Tongue (tissue), 3 donors: ENCODE data around the gene CBFB. TPM values are rescaled to one million over a fixed set of nuclear protein-coding genes. Genes with fewer than 3 reads are reported as not detected.
A peak's percentile ranks its signal among the peaks of the same experiment; 100 is the strongest.

ENCODE experiments used
- DNase-seq: peaks from one replicate; pipeline ENCODE4 v3.0.0-alpha.2; 2015
- small RNA-seq: library from RNA; depleted of rRNA; stranded (forward); fragments of <200 nt; gene quantifications from one replicate; pipeline ENCODE3, GENCODE V24; 2014; ENCODE audit warnings: low replicate concordance
- total RNA-seq: library from RNA; depleted of rRNA; stranded (reverse); fragments of >200 nt; gene quantifications from one replicate; pipeline ENCODE4 v1.2.3, GENCODE V29; 2014

Gene CBFB
- total RNA-seq, 1 donor from 2014 or later, result 52.6 TPM

DNA sequence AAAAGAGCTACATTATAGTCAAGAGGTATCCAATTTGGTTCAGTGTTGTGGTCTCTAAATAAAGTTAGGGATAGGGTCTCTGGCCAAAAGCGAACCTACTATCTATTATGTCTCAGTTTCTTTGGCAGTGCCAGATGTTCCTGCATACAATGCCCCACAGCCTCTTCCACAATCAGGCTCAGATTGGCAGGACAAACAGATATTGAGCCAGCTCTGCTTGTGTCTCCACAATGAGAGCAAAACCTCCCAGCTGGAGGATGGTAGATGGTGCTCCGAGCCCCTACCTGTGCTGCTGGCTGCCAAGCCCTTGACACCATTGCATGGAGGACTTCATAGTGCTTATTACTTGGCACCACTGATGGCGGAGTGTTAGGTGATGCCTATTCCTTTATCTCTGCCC lies 100.5 kb downstream of the CBFB start:
- DNase-seq, result no peak

DNA sequence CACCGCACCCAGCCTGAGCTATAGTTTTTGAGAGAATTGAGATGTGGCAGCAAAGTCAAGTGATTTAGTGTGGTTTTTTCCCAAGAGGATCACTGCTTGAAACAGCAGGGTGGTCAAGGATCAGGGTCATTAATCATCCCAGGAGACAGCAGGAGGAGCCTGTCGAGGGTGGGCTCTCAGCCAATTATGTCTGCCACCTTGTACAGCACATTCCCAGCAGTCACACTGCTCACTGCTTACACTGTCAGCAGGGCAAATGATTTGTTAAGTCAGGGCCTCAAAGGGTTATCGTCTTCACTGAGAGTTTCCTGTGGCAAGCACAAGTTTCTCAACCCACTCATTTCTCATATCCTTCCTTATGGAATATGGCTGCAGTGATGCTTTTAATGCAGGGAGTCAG lies 108.7 kb downstream of the CBFB start:
- DNase-seq, result no peak

DNA sequence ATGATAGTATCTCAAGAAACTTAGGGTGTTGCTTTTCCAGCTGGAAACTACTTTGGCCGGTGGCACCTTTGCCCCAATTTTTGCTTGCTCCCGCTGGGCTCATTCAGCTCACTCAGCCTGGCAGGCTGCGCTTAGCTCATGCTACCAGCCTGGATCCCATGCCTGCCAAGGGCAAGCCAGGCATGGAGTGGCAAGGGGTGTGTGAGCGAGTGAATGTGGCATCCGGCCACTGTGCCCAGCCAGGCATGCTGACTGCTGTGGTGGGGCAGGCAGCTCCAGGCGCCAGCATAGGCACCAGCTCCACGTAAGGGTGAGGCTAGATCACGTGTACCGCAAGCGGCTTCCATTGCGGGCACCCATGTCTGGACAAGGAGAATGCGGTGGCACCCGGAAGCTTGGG lies 112.4 kb downstream of the CBFB start:
- no peak for DNase-seq

GRCh38 chr16:67142342-67142741 lies 113.4 kb downstream of the CBFB start:
- no peak for DNase-seq

DNA sequence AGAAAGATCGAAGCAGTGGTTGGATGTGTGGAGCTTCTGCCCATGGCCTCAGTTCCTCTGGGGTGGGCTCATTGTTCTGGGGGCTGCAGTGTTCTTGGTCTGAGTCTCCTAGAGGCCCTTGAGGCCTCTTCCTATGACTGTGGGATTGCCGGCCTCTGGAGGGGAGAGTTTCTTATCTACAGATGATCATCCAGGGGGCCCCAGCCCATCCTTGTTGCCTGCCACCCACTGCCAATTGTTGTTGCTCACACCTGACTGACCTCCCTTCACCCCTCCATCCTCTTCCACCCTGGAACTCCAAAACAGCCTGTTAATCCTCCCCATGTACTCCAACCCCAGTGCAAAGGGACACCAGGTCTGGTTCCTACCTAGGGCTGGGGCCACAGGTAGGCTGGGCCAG lies 116.0 kb downstream of the CBFB start:
- DNase-seq, result no peak

DNA sequence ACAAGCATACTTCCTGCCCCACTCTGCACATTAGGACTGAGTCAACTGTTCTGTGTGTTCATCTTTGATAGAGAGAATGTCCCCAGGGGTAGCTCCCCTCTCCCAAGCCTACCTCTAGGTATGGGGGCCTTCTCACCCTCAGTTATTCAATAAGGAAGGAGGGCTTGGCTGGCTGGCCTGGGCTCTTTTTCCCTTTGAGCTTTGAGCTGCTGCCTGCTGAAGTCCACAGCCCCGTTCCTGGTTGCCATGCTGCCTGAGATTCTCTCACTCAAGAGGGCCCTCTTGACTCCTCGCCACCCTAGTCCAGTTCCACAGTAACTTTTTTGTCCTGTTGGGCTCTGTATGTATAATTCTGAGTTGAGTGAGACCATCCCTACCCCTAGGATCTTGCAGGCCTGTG lies 116.8 kb downstream of the CBFB start:
- DNase-seq, result no peak

DNA sequence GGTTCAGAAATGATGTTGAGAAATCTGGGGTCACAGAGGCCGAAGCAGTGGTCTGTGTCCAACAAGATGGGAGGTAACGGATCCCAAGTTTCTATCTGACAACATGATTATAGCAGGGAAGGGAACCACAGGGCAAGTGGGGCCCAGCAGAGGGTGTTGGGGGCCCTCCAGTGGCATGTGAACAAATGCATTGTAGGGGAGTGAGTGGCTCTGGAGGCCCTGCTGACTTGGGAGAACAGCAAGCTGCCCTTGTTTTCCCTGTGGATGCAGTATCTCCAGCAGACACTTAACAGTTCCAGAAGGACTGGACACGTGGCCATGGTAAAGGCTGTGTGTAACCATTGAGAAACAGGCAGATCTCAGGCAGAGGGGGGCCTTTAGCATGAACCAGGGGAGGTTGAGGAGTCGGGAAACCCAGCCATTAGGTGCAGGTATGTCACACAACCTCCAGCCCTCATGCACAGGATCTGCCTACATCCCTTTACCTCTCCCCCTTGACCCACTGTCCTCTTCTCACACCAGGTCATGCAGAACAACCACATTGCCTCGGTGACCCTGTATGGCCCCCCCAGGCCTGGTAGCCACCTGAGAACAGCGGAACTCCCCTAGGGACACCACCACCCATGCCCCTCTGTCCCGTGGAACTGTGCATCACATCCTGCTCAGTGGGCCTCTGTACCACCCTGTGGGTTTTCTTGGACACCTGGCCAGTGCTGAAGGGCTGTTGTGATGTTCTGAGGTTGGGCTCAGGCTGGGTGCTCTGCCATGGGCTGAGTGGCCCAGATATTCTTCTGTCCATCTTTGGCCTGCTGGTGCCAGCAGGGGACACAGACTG lies 117.8 kb downstream of the CBFB start:
- no peak for DNase-seq

GRCh38 chr16:67147437-67148140 lies 118.6 kb downstream of the CBFB start:
- no peak for DNase-seq

DNA sequence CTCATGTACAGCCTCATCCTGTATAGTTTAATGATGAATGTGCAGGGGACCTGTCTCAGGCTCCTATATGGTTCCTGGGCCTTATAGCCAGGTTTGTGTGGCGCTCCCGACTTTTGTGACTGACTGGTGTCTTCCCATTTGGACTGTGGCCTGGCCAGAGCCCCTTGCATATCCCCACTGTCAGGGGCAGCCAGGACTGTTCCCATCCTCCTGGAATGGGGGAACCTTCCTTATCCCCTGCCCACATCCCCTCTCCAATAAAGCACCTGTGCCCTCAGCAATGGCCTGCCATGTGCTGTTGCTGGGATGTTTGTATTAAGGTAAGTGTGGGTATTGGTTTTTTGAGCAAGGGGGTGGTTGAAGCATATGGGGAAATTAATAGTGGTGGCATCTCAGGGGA lies 119.3 kb downstream of the CBFB start:
- no peak for DNase-seq

DNA sequence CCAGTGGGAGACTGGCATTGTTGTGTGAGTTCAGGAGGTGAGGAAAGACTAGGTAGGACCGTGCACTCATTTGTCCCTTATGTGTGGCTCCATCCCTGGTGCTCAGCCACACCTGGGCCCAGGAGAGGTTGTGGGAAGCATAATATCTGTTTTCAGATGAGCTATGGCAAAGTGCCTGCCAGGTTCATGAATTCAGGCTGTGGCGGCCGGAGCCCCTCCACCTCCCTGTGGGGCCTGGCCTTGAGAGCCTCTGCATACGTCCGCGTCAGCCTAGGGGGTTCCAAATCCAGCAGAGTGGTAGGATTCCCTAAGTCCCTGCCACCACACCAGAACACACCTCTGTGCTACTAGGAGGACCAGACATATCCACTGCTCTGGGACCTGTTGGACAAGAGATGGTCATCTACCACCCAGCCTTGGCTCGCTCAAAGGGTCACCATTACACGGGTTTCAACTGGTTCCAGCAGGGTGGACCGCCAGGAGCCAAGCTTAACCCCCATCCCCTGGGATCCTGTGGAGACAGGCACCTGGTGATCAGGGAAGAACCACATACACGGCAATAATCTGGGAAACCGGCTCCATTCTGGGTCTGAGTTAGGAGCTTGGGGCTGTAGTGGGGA lies 119.8 kb downstream of the CBFB start:
- no peak for DNase-seq

GRCh38 chr16:67149276-67150046 lies 120.5 kb downstream of the CBFB start:
- no peak for DNase-seq

DNA sequence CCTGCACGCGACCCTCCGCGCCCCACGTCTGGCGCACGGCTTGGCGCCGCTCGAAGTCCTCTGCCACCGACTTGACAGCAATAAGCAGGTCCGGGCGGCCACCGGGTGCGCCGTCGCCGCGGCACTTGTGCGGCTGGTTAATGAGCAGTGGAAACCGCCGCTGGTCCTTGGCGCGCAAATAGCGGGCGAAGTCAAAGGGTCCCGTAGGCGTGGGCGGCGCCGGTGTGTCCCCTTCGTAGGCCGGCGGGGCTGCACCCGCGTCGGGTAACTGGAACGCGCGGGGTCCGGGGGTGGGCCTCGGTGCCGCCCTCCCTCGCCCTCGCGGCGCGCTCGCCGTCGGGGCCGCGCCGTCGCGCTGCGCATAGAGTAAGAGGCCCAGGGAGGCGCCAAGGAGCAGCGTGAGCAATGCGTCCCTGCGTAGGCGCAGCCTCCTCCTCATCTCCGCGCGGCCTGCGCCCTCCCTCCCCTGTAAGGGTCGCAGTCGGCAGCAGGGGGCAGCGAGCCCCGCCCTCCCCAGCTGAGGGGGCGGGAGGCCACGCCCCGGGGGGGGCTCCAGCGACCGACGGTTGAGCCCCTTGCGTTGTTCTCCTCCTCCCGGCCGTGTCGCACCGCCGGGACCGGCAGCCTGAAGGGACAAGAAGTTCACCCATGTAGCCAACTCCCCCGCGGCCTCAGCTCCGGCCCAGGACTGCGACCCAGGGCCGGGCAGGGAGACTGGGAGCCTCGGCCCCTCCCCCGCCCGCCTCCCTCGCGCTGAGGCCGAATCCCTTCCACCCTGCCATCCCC lies 121.3 kb downstream of the CBFB start:
- peak; percentile 82 for DNase-seq

Small RNAs within 50 kb of the gene (small RNA-seq; reads per million reads assigned to genes)
- not detected for gene RN7SL543P

Other genes with a start within 250 kb of the CBFB start
- gene TERB1, start 227.6 kb upstream of the CBFB start, total RNA-seq, result 0.41 TPM
- gene NAE1, start 198.2 kb upstream of the CBFB start, total RNA-seq, result 51.1 TPM
- gene CA7, start 184.7 kb upstream of the CBFB start, total RNA-seq, result not detected
- gene PDP2, start 148.6 kb upstream of the CBFB start, total RNA-seq, result 11.0 TPM
- gene CDH16, start 110.3 kb upstream of the CBFB start, total RNA-seq, result 0.31 TPM
- gene RRAD, start 103.6 kb upstream of the CBFB start, total RNA-seq, result 23.3 TPM
- gene CIAO2B, start 94.7 kb upstream of the CBFB start, total RNA-seq, result 101 TPM
- 23.9 TPM for gene CES2, start 93.6 kb upstream of the CBFB start, total RNA-seq
- 1.8 TPM for gene CES3, start 67.9 kb upstream of the CBFB start, total RNA-seq
- 5.2 TPM for gene CES4A, start 40.6 kb upstream of the CBFB start, total RNA-seq
- gene PHAF1, start 80.8 kb downstream of the CBFB start, total RNA-seq, result 16.3 TPM
- 25.2 TPM for gene B3GNT9, start 121.8 kb downstream of the CBFB start, total RNA-seq
- gene TRADD, start 130.8 kb downstream of the CBFB start, total RNA-seq, result 7.7 TPM
- gene FBXL8, start 130.8 kb downstream of the CBFB start, total RNA-seq, result 1.6 TPM
- 3.8 TPM for gene HSF4, start 135.6 kb downstream of the CBFB start, total RNA-seq
- 40.4 TPM for gene NOL3, start 141.4 kb downstream of the CBFB start, total RNA-seq
- 14.1 TPM for gene MATCAP1, start 154.8 kb downstream of the CBFB start, total RNA-seq
- 3.6 TPM for gene EXOC3L1, start 161.0 kb downstream of the CBFB start, total RNA-seq
- 38.9 TPM for gene E2F4, start 163.0 kb downstream of the CBFB start, total RNA-seq
- 4.0 TPM for gene ELMO3, start 170.0 kb downstream of the CBFB start, total RNA-seq
- 19.7 TPM for gene TMEM208, start 198.0 kb downstream of the CBFB start, total RNA-seq
- gene FHOD1, start 218.3 kb downstream of the CBFB start, total RNA-seq, result 10.1 TPM
- 0.10 TPM for gene SLC9A5, start 219.8 kb downstream of the CBFB start, total RNA-seq